SK-N-SH (cell line): ENCODE measurements around the gene SFXN1. TPM values are rescaled to one million over a fixed set of nuclear protein-coding genes. Genes with fewer than 3 reads are reported as not detected.

Experiments used
- CTCF ChIA-PET: fragments of 300-600, 350-600 bp; formaldehyde crosslinking; extraction: SDS; loops from one replicate; lab custom pipeline; 2021; lab: Yijun Ruan, JAX
- POLR2A ChIA-PET: fragments of 350-600 bp; sonication (Branson Sonifier 250); formaldehyde crosslinking; extraction: SDS; loops from one replicate; lab custom pipeline; 2020; ENCODE audit warnings: antibody characterized with exemption, inconsistent platforms; lab: Yijun Ruan, JAX
- DNase-seq: peaks from one replicate; pipeline ENCODE4 v3.0.0; 2012
- H2AFZ ChIP-seq: fragments of 200-600 bp; sonication (generic); 2 replicates; pipeline ENCODE4 v1.8.1; 2016; ENCODE audit warnings: antibody characterized with exemption, mild to moderate bottlenecking, low read depth
- H3F3A ChIP-seq: fragments of 200-600 bp; sonication (generic); replicated peaks from 2 replicates; pipeline ENCODE3; 2016; ENCODE audit warnings: antibody characterized with exemption, mild to moderate bottlenecking; ENCODE audit not compliant: insufficient read depth
- H3K27ac ChIP-seq, 2 experiments: fragments of 200-500 bp in 1 of 2; fragments of 200-600 bp in 1 of 2; sonication (Bioruptor generic) in 1 of 2; sonication (generic), shearing (Covaris generic) in 1 of 2; 2 replicates each; pipeline versions ENCODE4 v1.5.1 to v1.6.1; 2014 to 2016; ENCODE audit warnings: low read depth in 2 of 2, inconsistent platforms in 1 of 2, low read length in 1 of 2, mild to moderate bottlenecking in 1 of 2, mixed read lengths in 1 of 2
- H3K27me3 ChIP-seq: fragments of 200-600 bp; sonication (generic), shearing (Covaris generic); 2 replicates; pipeline ENCODE4 v1.6.1; 2016; ENCODE audit warnings: mixed run types; ENCODE audit not compliant: insufficient read depth
- H3K36me3 ChIP-seq, 2 experiments: fragments of 200-500 bp in 1 of 2; fragments of 200-600 bp in 1 of 2; sonication (Bioruptor generic) in 1 of 2; sonication (generic) in 1 of 2; replicated peaks in 1 of 2; 2 replicates each; pipeline versions ENCODE3 to v1.5.1; 2014 to 2016; ENCODE audit warnings: low read length in 1 of 2, mild to moderate bottlenecking in 1 of 2; ENCODE audit not compliant: insufficient read depth in 2 of 2, control insufficient read depth in 1 of 2
- H3K4me1 ChIP-seq, 2 experiments: fragments of 200-500 bp in 1 of 2; fragments of 200-600 bp in 1 of 2; sonication (Bioruptor generic) in 1 of 2; sonication (generic), shearing (Covaris generic) in 1 of 2; 2 replicates each; pipeline versions ENCODE4 v1.5.1 to v1.6.1; 2014 to 2016; ENCODE audit warnings: low read depth in 1 of 2, low read length in 1 of 2, mixed run types in 1 of 2; ENCODE audit not compliant: insufficient read depth in 2 of 2, control insufficient read depth in 1 of 2
- H3K4me2 ChIP-seq: fragments of 200-600 bp; sonication (generic), shearing (Covaris generic); 2 replicates; pipeline ENCODE4 v1.6.1; 2017; ENCODE audit warnings: mixed run types
- H3K4me3 ChIP-seq, 2 experiments: fragments of 200-500 bp in 1 of 2; fragments of 200-600 bp in 1 of 2; sonication (Bioruptor generic) in 1 of 2; sonication (generic), shearing (Covaris generic) in 1 of 2; 2 replicates each; pipeline versions ENCODE4 v1.5.1 to v1.8.1; 2014 to 2016; ENCODE audit warnings: low read depth in 2 of 2, inconsistent platforms in 1 of 2, low read length in 1 of 2, mild to moderate bottlenecking in 1 of 2, mixed read lengths in 1 of 2, moderate library complexity in 1 of 2
- H3K79me2 ChIP-seq: fragments of 200-600 bp; sonication (generic); 2 replicates; pipeline ENCODE4 v1.8.1; 2017; ENCODE audit warnings: mild to moderate bottlenecking; ENCODE audit not compliant: insufficient read depth
- H3K9ac ChIP-seq: fragments of 200-600 bp; sonication (generic); 2 replicates; pipeline ENCODE4 v1.6.1; 2017; ENCODE audit warnings: mixed run types
- H3K9me2 ChIP-seq: fragments of 200-600 bp; sonication (generic); 2 replicates; pipeline ENCODE4 v1.6.1; 2017; ENCODE audit warnings: mixed run types
- H3K9me3 ChIP-seq: fragments of 200-600 bp; sonication (generic); 2 replicates; pipeline ENCODE4 v1.6.1; 2017; ENCODE audit warnings: mixed run types, mild to moderate bottlenecking, moderate library complexity
- H4K20me1 ChIP-seq: fragments of 200-600 bp; sonication (generic); 2 replicates; pipeline ENCODE4 v1.6.1; 2017; ENCODE audit warnings: mild to moderate bottlenecking, mixed run types; ENCODE audit not compliant: insufficient read depth
- CTCF ChIP-seq: fragments of 200-600 bp; sonication (generic); IDR thresholded peaks from 2 replicates; pipeline ENCODE4 v1.6.1; 2017; ENCODE audit warnings: antibody characterized with exemption, mild to moderate bottlenecking, moderate library complexity
- EP300 ChIP-seq, 2 experiments: IDR thresholded peaks; 2 replicates each; pipeline versions ENCODE4 v1.4.0 to v1.6.1; 2012; ENCODE audit warnings: borderline replicate concordance in 1 of 2, low read depth in 1 of 2, low read length in 1 of 2
- FOSL2 ChIP-seq: IDR thresholded peaks from 2 replicates; pipeline ENCODE4 v1.4.0; 2012; ENCODE audit warnings: low read depth, mild to moderate bottlenecking, moderate library complexity, borderline replicate concordance
- FOXM1 ChIP-seq: IDR thresholded peaks from 2 replicates; pipeline ENCODE4 v1.4.0; 2012; ENCODE audit warnings: low read depth, mild to moderate bottlenecking
- GABPA ChIP-seq: IDR thresholded peaks from 2 replicates; pipeline ENCODE4 v1.4.0; 2012; ENCODE audit warnings: low read depth, mild to moderate bottlenecking
- JUND ChIP-seq: IDR thresholded peaks from 2 replicates; pipeline ENCODE4 v1.4.0; 2012
- MAX ChIP-seq: IDR thresholded peaks from 2 replicates; pipeline ENCODE4 v1.4.0; 2012; ENCODE audit warnings: low read depth
- MXI1 ChIP-seq: IDR thresholded peaks from 2 replicates; pipeline ENCODE4 v1.6.1; 2012; ENCODE audit warnings: mild to moderate bottlenecking, low read depth, low read length, improper control_type of control experiment
- NRF1 ChIP-seq: IDR thresholded peaks from 2 replicates; pipeline ENCODE4 v1.6.1; 2012; ENCODE audit warnings: low read depth, mild to moderate bottlenecking, low read length
- RCOR1 ChIP-seq: fragments of 150-350 bp; IDR thresholded peaks from 2 replicates; pipeline ENCODE4 v1.6.1; 2017; ENCODE audit warnings: antibody characterized with exemption, low read length
- RFX5 ChIP-seq: IDR thresholded peaks from 2 replicates; pipeline ENCODE4 v1.6.1; 2012; ENCODE audit warnings: mild to moderate bottlenecking, improper control_type of control experiment, low read length
- RXRA ChIP-seq: IDR thresholded peaks from 2 replicates; pipeline ENCODE4 v1.4.0; 2012; ENCODE audit warnings: low read depth, mild to moderate bottlenecking, borderline replicate concordance
- SIN3A ChIP-seq: IDR thresholded peaks from 2 replicates; pipeline ENCODE4 v1.6.1; 2012; ENCODE audit warnings: low read depth, mild to moderate bottlenecking, low read length, moderate library complexity, borderline replicate concordance
- SMC3 ChIP-seq: IDR thresholded peaks from 2 replicates; pipeline ENCODE4 v1.6.1; 2012; ENCODE audit warnings: low read depth, low read length, improper control_type of control experiment
- TCF12 ChIP-seq: IDR thresholded peaks from 2 replicates; pipeline ENCODE4 v1.4.0; 2012
- USF1 ChIP-seq: IDR thresholded peaks from 2 replicates; pipeline ENCODE4 v1.4.0; 2012; ENCODE audit warnings: low read depth, borderline replicate concordance
- USF2 ChIP-seq: fragments of 150-350 bp; IDR thresholded peaks from 2 replicates; pipeline ENCODE4 v1.6.1; 2017; ENCODE audit warnings: antibody characterized with exemption, low read length, low read depth, borderline replicate concordance
- YY1 ChIP-seq: IDR thresholded peaks from 2 replicates; pipeline ENCODE4 v1.4.0; 2012; ENCODE audit warnings: low read depth, mild to moderate bottlenecking
- ZBTB33 ChIP-seq: IDR thresholded peaks from 2 replicates; pipeline ENCODE4 v1.4.0; 2012; ENCODE audit warnings: low read depth, borderline replicate concordance
- WGBS: methylation state at CpG from one replicate; pipeline ENCODE4 v1.1.6; 2017; ENCODE audit warnings: low lambda C conversion rate; 5-methylcytosine and 5-hydroxymethylcytosine counted together
- polyA plus RNA-seq, 3 experiments: library from polyadenylated mRNA; depleted of rRNA; stranded (reverse); fragments of >200 nt; gene quantifications; 2 replicates each; pipeline ENCODE4 v1.2.3, GENCODE V29; 2012

SFXN1 gene
- polyA plus RNA-seq, 1 of the 3 experiments (the other 2 are of a cell fraction): 73.6 TPM

- POLR2A ChIA-PET: no interaction called here
- no peak overlapping the region for H3K9ac ChIP-seq
- H3K27me3 ChIP-seq: no peaks in the 10 kb centered on the region
- DNase-seq: no peak
- H2AFZ ChIP-seq: no peak overlapping the region
- no peaks in the 10 kb centered on the region for H3K9me3 ChIP-seq
- no peak overlapping the region for H3K4me3 ChIP-seq
- no peaks in the 10 kb centered on the region for H3K36me3 ChIP-seq
- no peaks in the 10 kb centered on the region for H4K20me1 ChIP-seq
- H3K79me2 ChIP-seq: no peaks in the 10 kb centered on the region
- TF ChIP-seq MXI1 (no peak), YY1 (no peak), SMC3 (no peak), RCOR1 (no peak), CTCF (no peak), FOXM1 (no peak), USF2 (no peak), NRF1 (no peak), MAX (no peak)
- WGBS: 17% methylated on average over 6 of the region's 6 CpGs
- no peak overlapping the region for H3K27ac ChIP-seq
- no peaks in the 10 kb centered on the region for H3F3A ChIP-seq
- CTCF ChIA-PET: interaction anchor here (1.6 kb wide), 1 partner anchor 9 kb away, joined by 5 read pairs; the partner anchor contains the start of gene DRD1
- no peak overlapping the region for H3K4me2 ChIP-seq
- no peaks in the 10 kb centered on the region for H3K9me2 ChIP-seq
- H3K4me1 ChIP-seq: no peaks in the 10 kb centered on the region
These were observed 43.6 kb upstream of the SFXN1 start for GRCh38 chr5:175434800-175435199.

GRCh38 chr5:175436359-175436758 is 42.0 kb upstream of the SFXN1 start:
- Histone ChIP-seq H3K27me3 (no peaks in the 10 kb centered on the region), H3K27ac (no peak overlapping the region), H3K79me2 (no peaks in the 10 kb centered on the region), H3F3A (no peaks in the 10 kb centered on the region), H3K9me3 (no peaks in the 10 kb centered on the region), H4K20me1 (no peaks in the 10 kb centered on the region), H2AFZ (no peak overlapping the region), H3K9ac (no peak overlapping the region), H3K36me3 (no peaks in the 10 kb centered on the region), H3K4me2 (no peak overlapping the region), H3K9me2 (no peaks in the 10 kb centered on the region), H3K4me3 (no peak overlapping the region), H3K4me1 (no peaks in the 10 kb centered on the region)
- DNase-seq: no peak
- CTCF ChIA-PET: interaction anchor here (1.1 kb wide), 1 partner anchor 9 kb away, joined by 3 read pairs; no protein-coding TSS in a partner anchor
- POLR2A ChIA-PET: no interaction called here
- WGBS: 38% methylated on average over 8 of the region's 8 CpGs
- TF ChIP-seq YY1 (no peak), USF1 (no peak), SIN3A (no peak), GABPA (no peak), TCF12 (no peak), MXI1 (no peak), EP300 (IDR thresholded peaks at IDR 0.05; ENCODE audit: borderline replicate concordance in 1 of 2, low read depth in 1 of 2, low read length in 1 of 2) (no peak), ZBTB33 (no peak), RFX5 (no peak), JUND (no peak), RXRA (no peak), MAX (no peak), FOSL2 (no peak), USF2 (no peak)
